GM12878 (cell line): ENCODE results near the gene SPHKAP. TPM values are rescaled to one million over a fixed set of nuclear protein-coding genes. Genes with fewer than 3 reads are reported as not detected.

ENCODE experiments used
- ATAC-seq: fragments of 200-7000 bp; cut with Tn5 transposase; 3 replicates; pipeline ENCODE4 v1.9.1; 2020; ENCODE audit warnings: mild to moderate bottlenecking, moderate library complexity
- BruUV-seq: library from RNA; stranded (reverse); fragments of 400-500 nt; replicated peaks from 2 replicates; lab custom pipeline; 2021; lab: Mats Ljungman, UMichigan
- CTCF ChIA-PET: fragments of 300-600 bp; sonication (Branson Sonifier 250); formaldehyde crosslinking; extraction: SDS; loops from one replicate; lab custom pipeline; 2021; ENCODE audit warnings: inconsistent platforms; lab: Yijun Ruan, JAX
- POLR2A ChIA-PET: fragments of 350-600 bp; formaldehyde crosslinking; extraction: SDS; loops from one replicate; lab custom pipeline; 2021; ENCODE audit warnings: inconsistent platforms; lab: Charles Lee
- RAD21 ChIA-PET: fragments of 300-600 bp; sonication (Branson Sonifier 250); formaldehyde crosslinking; loops from one replicate; lab custom pipeline; 2023; ENCODE audit warnings: antibody characterized with exemption; ENCODE audit not compliant: unreplicated experiment; lab: Charles Lee
- SMC1A ChIA-PET: fragments of 300-600 bp; sonication (Branson Sonifier 250); formaldehyde crosslinking; loops from one replicate; lab custom pipeline; 2023; ENCODE audit not compliant: unreplicated experiment, uncharacterized antibody; lab: Charles Lee
- DNase-seq: peaks from one replicate; pipeline ENCODE4 v3.0.0-alpha.2; 2011; ENCODE audit warnings: low read depth, low spot score
- FAIRE-seq: peaks from 3 replicates; lab custom pipeline; 2011; peaks lifted over from hg19 to GRCh38; lab: Jason Lieb, UNC
- H2AFZ ChIP-seq: 2 replicates; pipeline ENCODE4 v1.6.0; 2011; ENCODE audit warnings: low read depth, low read length, control low read depth; ENCODE audit not compliant: control insufficient read depth
- H3K27ac ChIP-seq: 2 replicates; pipeline ENCODE4 v1.5.1; 2011; ENCODE audit warnings: control low read depth; ENCODE audit not compliant: control insufficient read depth, insufficient read depth
- H3K27me3 ChIP-seq, 2 experiments: replicated peaks in 1 of 2; 2 replicates each; pipeline versions ENCODE4 v1.6.0 to v1.6.1; 2011; ENCODE audit warnings: low read length in 1 of 2; ENCODE audit not compliant: control insufficient read depth in 2 of 2, insufficient read depth in 2 of 2
- H3K36me3 ChIP-seq, 2 experiments: 2 replicates each; pipeline ENCODE4 v1.5.1; 2011; ENCODE audit warnings: low read length in 1 of 2; ENCODE audit not compliant: control insufficient read depth in 2 of 2, insufficient read depth in 2 of 2
- H3K4me1 ChIP-seq: 2 replicates; pipeline ENCODE4 v1.6.1; 2011; ENCODE audit warnings: mild to moderate bottlenecking, low read length, moderate library complexity, mixed read lengths; ENCODE audit not compliant: control insufficient read depth, insufficient read depth
- H3K4me2 ChIP-seq: 2 replicates; pipeline ENCODE4 v1.6.0; 2011; ENCODE audit warnings: control low read depth; ENCODE audit not compliant: control insufficient read depth, insufficient read depth
- H3K4me3 ChIP-seq: fragments of 200-600 bp; sonication (generic); 2 replicates; pipeline ENCODE4 v1.5.1; 2016
- H3K79me2 ChIP-seq: 2 replicates; pipeline ENCODE4 v1.6.0; 2011; ENCODE audit warnings: low read length; ENCODE audit not compliant: control insufficient read depth, insufficient read depth
- H3K9ac ChIP-seq: 2 replicates; pipeline ENCODE4 v1.8.0; 2011; ENCODE audit warnings: low read length, control low read depth, mixed read lengths; ENCODE audit not compliant: control insufficient read depth, insufficient read depth
- H3K9me3 ChIP-seq: replicated peaks from 3 replicates; pipeline ENCODE4 v1.5.1; 2011; ENCODE audit warnings: mild to moderate bottlenecking, low read length; ENCODE audit not compliant: control insufficient read depth, insufficient read depth
- H4K20me1 ChIP-seq: 2 replicates; pipeline ENCODE4 v1.6.0; 2011; ENCODE audit not compliant: control insufficient read depth, insufficient read depth
- FOXM1 ChIP-seq: IDR thresholded peaks from 2 replicates; pipeline ENCODE4 v1.6.1; 2012; ENCODE audit warnings: low read depth, mild to moderate bottlenecking, inconsistent platforms, low read length, moderate library complexity
- IRF3 ChIP-seq: fragments of 450-650 bp; IDR thresholded peaks from 2 replicates; pipeline ENCODE4 v1.6.1; 2014; ENCODE audit warnings: mild to moderate bottlenecking
- PAX8 ChIP-seq: fragments of 450-650 bp; IDR thresholded peaks from 2 replicates; pipeline ENCODE4 v1.6.1; 2017; ENCODE audit warnings: mild to moderate bottlenecking, moderate library complexity
- RAD21 ChIP-seq: IDR thresholded peaks from 2 replicates; pipeline ENCODE4 v1.6.1; 2011; ENCODE audit warnings: mild to moderate bottlenecking, low read depth, low read length, moderate library complexity; ENCODE audit not compliant: insufficient read depth
- REST ChIP-seq: IDR thresholded peaks from 2 replicates; pipeline ENCODE4 v1.6.1; 2012; ENCODE audit warnings: mild to moderate bottlenecking, low read depth, low read length
- USF1 ChIP-seq: IDR thresholded peaks from 2 replicates; pipeline ENCODE4 v1.6.1; 2011; ENCODE audit warnings: borderline replicate concordance, low read depth, mild to moderate bottlenecking, moderate library complexity, mixed read lengths, low read length; ENCODE audit not compliant: insufficient read depth; ENCODE audit errors: extremely low read length
- ZBTB40 ChIP-seq: fragments of 450-650 bp; IDR thresholded peaks from 2 replicates; pipeline ENCODE4 v1.6.1; 2016; ENCODE audit warnings: mild to moderate bottlenecking, moderate library complexity, borderline replicate concordance
- ZNF384 ChIP-seq: IDR thresholded peaks from 2 replicates; pipeline ENCODE4 v1.6.1; 2012; ENCODE audit warnings: low read depth, mild to moderate bottlenecking, low read length, improper control_type of control experiment, borderline replicate concordance
- WGBS: methylation state at CpG from one replicate; pipeline ENCODE4 v1.1.6; 2016; ENCODE audit warnings: low lambda C conversion rate; ENCODE audit not compliant: insufficient replicate concordance, insufficient coverage; ENCODE audit errors: missing lambda C conversion rate; 5-methylcytosine and 5-hydroxymethylcytosine counted together
- in situ Hi-C: fragments of 300-500 bp; cut with MboI; formaldehyde crosslinking; loops from 9 replicates; pipeline ENCODE4 v1.14.3; 2018; ENCODE audit warnings: mixed read lengths
- intact Hi-C: fragments of 100-400 bp; cut with micrococcal nuclease; formaldehyde crosslinking; loops from one replicate; pipeline ENCODE4 v1.14.2; 2022; ENCODE audit not compliant: unreplicated experiment
- polyA plus RNA-seq, 11 experiments: library from polyadenylated mRNA; depleted of rRNA in 4 of 11; unstranded in 6 of 11; stranded (reverse) in 5 of 11; fragments of >200 nt; fragmentation: Nextera tagmentation in 4 of 11; fragmentation: Illumina TruSeq in 1 of 11; extraction: Ambion mirVana in 4 of 11; extraction: Trizol in 1 of 11; gene quantifications; 1 replicate in 1 of 11; 2 replicates in 10 of 11; pipeline versions ENCODE4 v1.2.1 to v1.2.3, GENCODE V29; 2011 to 2016; ENCODE audit warnings: inconsistent platforms in 2 of 11, missing spikeins in 2 of 11, low read depth in 1 of 11
- total RNA-seq, 4 experiments: library from RNA; depleted of rRNA in 3 of 4; stranded (reverse); fragments of >200 nt in 3 of 4; fragmentation: Illumina TruSeq in 1 of 4; extraction: Trizol in 1 of 4; gene quantifications; 2 replicates each; pipeline versions ENCODE4 v1.2.1 to v1.2.3, GENCODE V29; 2013 to 2021

The SPHKAP gene
- total and polyA plus RNA-seq, 10 of the 15 experiments (the other 5 are each of a cell fraction or from before 2014, with no cell fraction given): 0.03 TPM; not detected in 9

- no peak for TF ChIP-seq ZBTB40
These were observed 140.5 kb downstream of the SPHKAP start (continued) for GRCh38 chr2:228040995-228041394.

GRCh38 chr2:228039752-228040534 lies 141.5 kb downstream of the SPHKAP start:
- no peak overlapping the region for H3K9ac ChIP-seq
- intact Hi-C loops: loop anchor here (2.0 to 5.0 kb wide), 2 partner anchors 103 to 619 kb away; no protein-coding TSS in a partner anchor
- no peak overlapping the region for H2AFZ ChIP-seq
- H3K27me3 ChIP-seq: no peaks in the 10 kb centered on the region
- ATAC-seq: peak; percentile 87
- 2% methylated on average over 5 of the region's 5 CpGs for WGBS
- H3K4me1 ChIP-seq: no peaks in the 10 kb centered on the region
- POLR2A ChIA-PET: no interaction called here
- BruUV-seq: no TSS peak
- H3K27ac ChIP-seq: no peak overlapping the region
- H3K9me3 ChIP-seq: no peaks in the 10 kb centered on the region
- DNase-seq: no peak
- RAD21 ChIA-PET: interaction anchor here (1.1 kb wide), 1 partner anchor 280 kb away, joined by 3 read pairs; no protein-coding TSS in a partner anchor
- H3K4me3 ChIP-seq: no peak overlapping the region
- H3K36me3 ChIP-seq: no peaks in the 10 kb centered on the region
- H4K20me1 ChIP-seq: no peaks in the 10 kb centered on the region
- SMC1A ChIA-PET: interaction anchor here (0.9 to 1.4 kb wide), 2 partner anchors 18 to 56 kb away, joined by 3 read pairs; no protein-coding TSS in a partner anchor
- in situ Hi-C loops: no loop called here
- H3K79me2 ChIP-seq: no peaks in the 10 kb centered on the region
- FAIRE-seq: peak; percentile 86
- H3K4me2 ChIP-seq: no peak overlapping the region
- CTCF ChIA-PET: interaction anchor here (0.6 to 3.2 kb wide), 9 partner anchors 10 to 620 kb away, joined by 3 to 10 read pairs (median 4); no protein-coding TSS in a partner anchor
- TF ChIP-seq ZNF384 (no peak), USF1 (no peak), REST (no peak), RAD21 (peak; percentile 59), IRF3 (no peak), PAX8 (no peak), FOXM1 (no peak)
